Measurements from ENCODE around the gene TFEB.
A peak's percentile ranks its signal among the peaks of the same experiment; 100 is the strongest.

TFEB gene

GRCh38 chr6:41704656-41705310 is 30.6 kb downstream of the TFEB start:
- no peak for DNase-seq

GRCh38 chr6:41704028-41704427 is 31.4 kb downstream of the TFEB start:
- no peak for DNase-seq

GRCh38 chr6:41702771-41703494 is 32.5 kb downstream of the TFEB start:
- no peak for DNase-seq

- no peak for DNase-seq
Observed at GRCh38 chr6:41702089-41702745, 33.2 kb downstream of the TFEB start.

- no peak for DNase-seq
Observed at GRCh38 chr6:41700463-41701347, 34.7 kb downstream of the TFEB start.

GRCh38 chr6:41699063-41699462 is 36.3 kb downstream of the TFEB start:
- no peak for DNase-seq

- no peak for DNase-seq
Observed at GRCh38 chr6:41697861-41698781, 37.3 kb downstream of the TFEB start.

- DNase-seq = no peak
Observed at GRCh38 chr6:41696788-41697187, 38.6 kb downstream of the TFEB start.

- DNase-seq = no peak
Observed at GRCh38 chr6:41695825-41696224, 39.6 kb downstream of the TFEB start.

- DNase-seq = peak; percentile 34
Observed at GRCh38 chr6:41694815-41695526, 40.4 kb downstream of the TFEB start.

GRCh38 chr6:41693281-41694240 is 41.8 kb downstream of the TFEB start:
- DNase-seq = no peak

- DNase-seq = no peak
Observed at GRCh38 chr6:41692730-41693129, 42.7 kb downstream of the TFEB start.

GRCh38 chr6:41692080-41692675 is 43.2 kb downstream of the TFEB start:
- DNase-seq = no peak

- no peak for DNase-seq
Observed at GRCh38 chr6:41691426-41692079, 43.9 kb downstream of the TFEB start.

- DNase-seq = no peak
Observed at GRCh38 chr6:41690541-41691330, 44.7 kb downstream of the TFEB start.

GRCh38 chr6:41689171-41690008 is 46.0 kb downstream of the TFEB start:
- peak; percentile 23 for DNase-seq

GRCh38 chr6:41688256-41688965 is 47.0 kb downstream of the TFEB start:
- no peak for DNase-seq

Measured in suppressor macrophage treated with lipopolysaccharide for 4 hours (primary cell).